Cardiac ventricle fibroblast (primary cell): ENCODE data around the gene CLDN19. TPM values are rescaled to one million over a fixed set of nuclear protein-coding genes. Genes with fewer than 3 reads are reported as not detected.

Source experiments
- total RNA-seq: library from RNA; depleted of rRNA; stranded (reverse); fragments of >200 nt; gene quantifications from 2 replicates; pipeline ENCODE4 v1.2.3, GENCODE V29; 2015

CLDN19 gene
- total RNA-seq, result not detected in 2 replicates

GRCh38 chr1:42739753-42740700 lies at the start of gene CLDN19:
Gene CLDN19 (minus strand): TSS chr1:42740236. CDS start chr1:42740063, 173 bp downstream.

GRCh38 chr1:42784946-42785693 lies 45.1 kb upstream of the CLDN19 start, which contains the start of gene TMEM269:
Gene TMEM269 (plus strand): TSS chr1:42784991. CDS start chr1:42789894, 4,903 bp downstream.

GRCh38 chr1:42766741-42767509 lies 26.9 kb upstream of the CLDN19 start, which contains the start of the genes C1orf50 and P3H1:
Gene C1orf50 (plus strand): TSS chr1:42767249. CDS start chr1:42767312, 63 bp downstream.
Gene P3H1 (minus strand): TSS chr1:42767028. CDS start chr1:42766971, 57 bp downstream.

Other genes starting within 250 kb of the CLDN19 start
- 32.3 and 34.0 TPM in 2 replicates for gene PPIH, start 81.8 kb downstream of the CLDN19 start, total RNA-seq
- gene YBX1, start 57.8 kb downstream of the CLDN19 start, total RNA-seq, result 510 and 528 TPM in 2 replicates
- 127 and 140 TPM in 2 replicates for gene P3H1, start 26.8 kb upstream of the CLDN19 start, total RNA-seq
- gene C1orf50, start 27.0 kb upstream of the CLDN19 start, total RNA-seq, result 2.0 and 2.3 TPM in 2 replicates
- not detected in 2 replicates for gene TMEM269, start 44.8 kb upstream of the CLDN19 start, total RNA-seq
- 6.3 and 7.5 TPM in 2 replicates for gene ERMAP, start 76.9 kb upstream of the CLDN19 start, total RNA-seq
- 12.5 and 15.7 TPM in 2 replicates for gene SVBP, start 77.2 kb upstream of the CLDN19 start, total RNA-seq
- gene ZNF691, start 106.4 kb upstream of the CLDN19 start, total RNA-seq, result 5.2 and 5.7 TPM in 2 replicates
- gene SLC2A1, start 218.6 kb upstream of the CLDN19 start, total RNA-seq, result 135 and 190 TPM in 2 replicates